NCI-H2227 (cell line): ENCODE measurements around the gene BACE2.

ENCODE experiments used
- DNase-seq: peaks from one replicate; lab custom pipeline; 2025; ENCODE audit not compliant: unreplicated experiment; lab: John Stamatoyannopoulos, UW

Gene BACE2

DNA sequence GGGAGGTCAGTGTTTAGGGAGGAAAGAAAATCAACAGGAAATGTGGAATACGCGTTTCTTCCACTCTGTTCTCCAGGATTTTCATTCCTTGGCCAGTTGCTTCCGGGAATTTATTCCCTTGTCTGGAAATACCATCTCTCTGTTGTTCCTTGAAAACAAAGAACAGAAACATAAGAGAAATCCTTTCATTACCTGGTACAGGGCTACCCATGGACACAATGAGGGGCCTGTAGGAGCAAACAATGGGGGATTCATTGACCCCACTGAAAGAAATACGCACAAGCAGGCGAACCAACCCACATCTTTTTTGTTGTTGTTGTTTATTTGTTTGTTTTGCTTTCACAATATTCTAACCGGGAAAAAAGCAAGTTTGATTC is 20.0 kb upstream of the BACE2 start:
- no peak for DNase-seq

DNA sequence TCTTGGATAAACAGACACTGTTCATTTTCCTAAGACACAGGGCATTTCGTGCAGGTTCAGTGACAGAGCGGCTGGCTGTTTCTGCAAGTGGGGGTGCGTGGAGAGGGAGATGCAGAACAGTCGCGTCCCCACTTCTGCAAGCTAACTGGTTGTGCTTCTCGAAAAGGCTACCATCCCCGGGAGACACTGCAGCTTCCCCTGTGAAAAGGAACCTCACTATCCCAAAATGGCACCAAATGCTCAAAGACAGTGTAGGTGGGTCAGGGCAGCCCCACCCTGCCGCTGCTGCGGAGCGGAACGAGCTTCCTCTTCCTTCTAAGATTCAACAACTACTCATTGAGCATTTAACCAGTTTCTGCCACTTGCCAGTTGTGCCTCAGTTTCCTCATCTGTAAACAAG is 19.2 kb upstream of the BACE2 start:
- DNase-seq: no peak

DNA sequence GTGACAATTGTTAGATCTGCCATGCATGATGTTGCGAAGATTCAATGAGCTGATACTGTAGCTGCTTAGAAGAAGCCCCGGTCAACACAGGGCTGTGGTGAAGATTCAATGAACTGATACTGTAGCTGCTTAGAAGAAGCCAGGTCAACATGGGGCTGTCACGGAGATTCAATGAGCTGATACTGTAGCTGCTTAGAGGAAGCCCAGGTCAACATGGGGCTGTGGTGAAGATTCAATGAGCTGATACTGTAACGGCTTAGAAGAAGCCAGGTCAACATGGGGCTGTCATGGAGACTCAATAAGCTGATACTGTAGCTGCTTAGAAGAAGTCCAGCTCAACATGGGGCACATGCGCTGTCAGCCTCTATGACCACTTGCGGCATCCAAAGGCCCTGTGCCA is 18.8 kb upstream of the BACE2 start:
- no peak for DNase-seq

DNA sequence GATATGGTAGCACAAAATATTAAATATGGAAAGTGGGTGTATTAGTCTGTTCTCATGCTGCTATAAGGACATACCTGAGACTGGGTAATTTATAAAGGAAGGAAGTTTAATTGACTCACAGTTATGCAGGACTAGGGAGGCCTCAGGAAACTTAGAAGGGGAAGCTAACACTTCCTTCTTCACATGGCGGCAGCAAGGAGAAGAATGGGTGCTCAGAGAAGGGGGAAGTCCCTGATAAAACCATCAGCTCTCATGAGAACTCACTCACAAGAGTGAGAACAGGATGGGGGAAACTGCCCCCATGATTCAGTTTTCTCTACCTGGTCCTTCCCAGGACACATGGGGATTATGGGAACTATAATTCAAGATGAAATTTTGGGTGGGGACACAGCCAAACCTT is 15.8 kb upstream of the BACE2 start:
- DNase-seq: no peak

DNA sequence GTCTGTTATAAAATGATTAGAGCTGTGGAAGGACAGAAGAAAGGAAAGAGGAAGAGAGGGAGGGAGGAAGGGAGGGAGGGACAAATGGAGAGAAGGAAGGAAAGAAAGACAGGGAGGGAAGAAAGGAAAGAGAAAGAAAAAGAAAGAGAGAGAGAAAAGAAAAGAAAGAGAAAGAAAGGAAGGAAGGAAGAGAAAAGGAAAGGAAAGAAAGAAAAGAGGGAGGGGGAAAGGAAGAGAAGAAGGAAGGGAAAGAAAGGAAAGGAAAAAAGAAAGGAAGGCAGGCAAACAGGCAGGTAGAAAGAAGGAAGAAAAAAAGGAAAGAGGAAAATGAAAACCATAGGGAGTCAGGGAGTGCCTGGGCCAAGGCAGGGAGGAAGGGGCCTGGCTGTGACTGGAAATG is 14.5 kb upstream of the BACE2 start:
- DNase-seq: no peak

- DNase-seq: no peak
These were observed 11.8 kb upstream of the BACE2 start for GRCh38 chr21:41156142-41156541.

DNA sequence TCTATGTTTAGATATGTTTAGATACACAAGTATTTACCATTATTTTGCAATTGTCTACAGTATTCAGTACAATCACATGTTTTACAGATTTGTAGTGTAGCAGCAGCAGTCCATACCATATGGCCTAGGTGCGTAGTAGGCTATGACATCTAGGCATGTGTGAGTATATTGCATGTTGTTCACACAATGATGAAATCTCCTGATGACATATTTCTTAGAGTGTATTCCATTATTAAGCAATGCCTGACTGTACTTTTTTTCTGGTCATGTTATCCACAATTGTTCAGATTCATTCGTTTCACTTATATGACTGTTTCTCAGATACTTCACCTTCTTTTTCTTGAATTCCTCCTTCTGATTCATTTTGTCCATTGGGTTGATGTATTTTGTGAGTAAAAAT is 9.9 kb upstream of the BACE2 start:
- no peak for DNase-seq

- DNase-seq: no peak
These were observed 7.9 kb upstream of the BACE2 start for GRCh38 chr21:41160036-41160435.

GRCh38 chr21:41161428-41161827 is 6.5 kb upstream of the BACE2 start:
- DNase-seq: no peak

DNA sequence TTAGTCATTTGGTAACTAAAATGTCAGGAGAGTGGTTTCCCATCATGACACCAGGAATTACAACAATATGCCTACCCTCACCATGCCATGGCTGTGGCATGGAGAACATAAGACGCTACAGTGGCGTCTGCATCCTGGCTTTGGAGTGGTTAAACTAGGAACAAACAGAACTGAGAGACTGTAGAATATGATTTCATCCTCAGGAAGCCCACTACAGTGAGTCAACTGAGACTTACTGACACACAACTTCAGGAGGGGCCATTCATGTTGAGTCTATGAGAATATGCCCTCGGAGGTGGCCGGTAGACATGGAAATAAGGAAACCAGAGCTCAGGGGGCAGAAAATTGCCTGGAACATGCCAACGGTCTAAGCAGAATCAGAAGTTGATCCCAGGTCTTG is 5.9 kb upstream of the BACE2 start:
- DNase-seq: no peak

DNA sequence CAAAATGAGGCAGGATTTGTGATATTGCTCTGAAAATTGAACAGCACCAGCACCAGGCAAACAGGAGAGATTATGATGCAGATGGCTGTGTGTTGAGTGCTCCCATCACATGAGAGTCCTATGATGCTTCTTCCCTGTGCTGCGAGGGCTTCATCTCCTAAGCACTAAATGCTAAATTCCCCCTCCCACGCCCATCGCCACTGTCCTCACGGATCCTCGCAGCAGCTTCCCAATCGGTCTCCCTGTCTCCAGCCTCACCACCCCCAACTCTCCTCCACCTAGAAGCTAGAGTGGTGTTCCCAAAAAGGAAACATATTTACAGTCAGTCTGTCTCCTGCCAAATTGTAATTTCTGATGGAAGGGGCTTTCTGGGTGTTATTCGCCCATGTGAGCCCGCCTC is 4.9 kb upstream of the BACE2 start:
- DNase-seq: no peak

DNA sequence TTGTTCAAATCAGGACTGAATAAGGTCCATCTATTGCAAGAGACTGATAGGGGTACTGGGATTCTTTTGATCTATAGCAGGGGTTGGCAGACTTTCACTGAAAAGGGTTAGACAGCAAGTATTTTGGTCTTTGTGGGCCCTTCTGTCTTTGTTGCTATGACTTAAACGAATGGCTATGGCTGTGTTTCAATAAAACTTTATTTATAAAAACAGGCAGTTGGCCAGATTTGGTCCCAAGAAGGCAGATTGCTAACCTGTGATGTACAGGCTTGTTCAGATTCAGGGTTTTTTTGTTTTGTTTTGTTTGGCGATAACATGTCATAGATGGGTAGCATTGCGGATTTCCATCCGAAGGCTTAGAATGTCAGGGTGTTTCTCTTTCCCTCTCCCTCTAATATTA is 3.9 kb upstream of the BACE2 start:
- DNase-seq: no peak

- no peak for DNase-seq
These were observed 2.8 kb upstream of the BACE2 start for GRCh38 chr21:41164981-41165655.

DNA sequence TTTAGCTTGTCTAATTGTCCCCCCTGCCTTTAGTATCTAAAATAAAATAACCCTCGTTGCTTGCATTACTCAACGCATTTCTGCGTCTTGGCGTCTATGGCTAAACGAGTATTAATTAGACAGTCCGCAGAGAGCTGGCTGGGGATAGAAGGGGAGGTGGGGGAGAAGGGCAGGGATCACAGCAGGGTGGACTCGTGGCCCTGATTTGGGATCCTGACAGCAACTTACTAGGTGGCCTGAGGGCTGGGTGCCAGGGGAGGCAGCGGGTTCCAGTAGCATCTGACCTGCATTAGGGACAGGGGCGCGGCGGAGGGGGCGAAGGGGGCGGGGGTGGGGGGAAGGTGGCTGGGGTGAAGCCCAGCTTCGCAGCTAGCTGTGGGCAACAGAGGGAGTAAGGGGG is 1.1 kb upstream of the BACE2 start:
- DNase-seq: no peak

DNA sequence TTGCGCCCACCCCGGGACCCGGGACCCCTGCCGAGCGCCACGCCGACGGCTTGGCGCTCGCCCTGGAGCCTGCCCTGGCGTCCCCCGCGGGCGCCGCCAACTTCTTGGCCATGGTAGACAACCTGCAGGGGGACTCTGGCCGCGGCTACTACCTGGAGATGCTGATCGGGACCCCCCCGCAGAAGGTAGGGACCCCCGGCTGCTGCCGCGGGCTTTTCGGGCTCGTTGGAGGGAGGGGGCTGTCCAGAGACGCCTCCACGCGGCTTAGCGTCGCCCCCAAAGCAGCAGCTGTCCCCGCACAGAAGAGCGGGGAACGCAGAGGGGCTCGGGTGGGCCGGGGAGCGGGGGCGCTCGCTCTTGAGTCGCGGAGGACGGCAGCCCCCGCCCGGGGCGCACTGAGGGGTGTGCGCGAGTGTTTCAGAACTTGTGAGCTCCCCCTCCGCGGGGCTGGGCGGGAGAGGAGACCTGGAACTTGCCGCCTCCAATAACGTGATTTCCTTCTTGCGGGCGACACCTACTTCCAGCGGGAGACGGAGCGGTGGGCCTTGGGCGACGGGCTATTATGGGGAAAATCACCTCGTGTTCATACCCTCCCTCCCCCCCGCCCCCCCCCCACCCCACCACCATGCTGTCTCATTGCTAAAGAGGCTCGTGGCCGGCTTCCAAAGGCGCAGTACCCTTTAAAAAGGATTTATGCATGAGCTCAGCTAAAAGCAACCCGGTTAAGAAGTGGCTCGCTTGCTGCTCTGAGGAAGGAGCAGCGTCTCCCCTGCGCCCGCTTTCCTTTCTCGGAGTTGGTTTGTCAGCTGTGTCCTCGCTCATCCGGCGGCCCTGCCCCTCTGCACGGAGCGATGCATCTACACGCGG is 664 bp downstream of the BACE2 start:
- peak; percentile 23 for DNase-seq

DNA sequence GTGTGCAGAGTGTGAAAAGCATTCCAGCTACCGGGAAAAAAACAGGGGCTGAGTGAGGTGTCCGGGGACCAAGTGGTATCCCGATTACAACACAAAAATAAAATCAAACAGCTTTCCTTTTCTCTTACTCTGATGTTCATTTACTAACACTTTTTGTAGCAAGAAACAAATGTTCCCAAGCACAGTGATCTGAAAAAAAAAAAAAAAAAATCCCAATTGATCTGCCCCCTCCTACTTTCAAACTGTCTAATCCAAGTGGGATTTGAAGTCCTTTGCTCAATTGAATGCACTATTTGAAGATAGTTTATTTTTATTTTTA is 1.3 kb downstream of the BACE2 start:
- no peak for DNase-seq

- no peak for DNase-seq
These were observed 1.7 kb downstream of the BACE2 start for GRCh38 chr21:41169701-41170100.

GRCh38 chr21:41170442-41170841 is 2.5 kb downstream of the BACE2 start:
- no peak for DNase-seq

DNA sequence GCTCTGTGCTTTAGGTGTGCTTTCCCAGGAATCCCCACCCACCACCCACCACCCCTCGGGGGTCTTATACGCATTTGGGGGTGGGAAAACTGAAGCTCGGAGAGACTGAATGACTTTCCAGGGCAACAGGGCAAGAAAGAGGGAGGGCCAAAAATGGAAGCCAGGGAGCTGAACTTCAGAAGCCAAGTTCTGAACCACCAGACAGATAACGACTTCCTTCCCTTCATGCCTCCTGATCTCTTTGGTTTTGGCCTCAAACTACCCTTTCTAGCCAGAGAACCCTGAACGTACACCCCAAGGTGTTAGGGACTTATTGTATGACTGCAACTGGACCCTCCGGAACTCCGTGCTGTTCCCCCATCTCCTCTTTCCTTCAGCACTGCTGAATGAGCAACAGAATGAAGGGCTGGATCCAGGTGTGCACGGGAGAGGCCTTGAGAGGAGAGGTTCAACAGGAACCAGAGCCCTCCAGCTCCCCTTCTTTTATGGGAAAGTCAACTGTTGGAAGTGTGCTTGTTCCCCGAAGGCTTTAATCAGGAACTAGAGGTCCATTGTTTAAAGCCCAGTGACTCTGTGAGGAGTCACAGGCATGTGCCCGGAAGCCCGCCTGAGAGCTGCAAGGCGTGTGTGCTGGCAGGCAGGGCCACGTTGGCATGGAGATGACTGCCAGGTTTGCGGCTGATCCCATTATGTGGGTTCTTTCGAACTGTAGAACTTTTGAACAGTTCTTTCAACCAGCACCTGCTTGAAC is 3.1 kb downstream of the BACE2 start:
- no peak for DNase-seq

GRCh38 chr21:41175080-41175479 is 7.1 kb downstream of the BACE2 start:
- DNase-seq: no peak

DNA sequence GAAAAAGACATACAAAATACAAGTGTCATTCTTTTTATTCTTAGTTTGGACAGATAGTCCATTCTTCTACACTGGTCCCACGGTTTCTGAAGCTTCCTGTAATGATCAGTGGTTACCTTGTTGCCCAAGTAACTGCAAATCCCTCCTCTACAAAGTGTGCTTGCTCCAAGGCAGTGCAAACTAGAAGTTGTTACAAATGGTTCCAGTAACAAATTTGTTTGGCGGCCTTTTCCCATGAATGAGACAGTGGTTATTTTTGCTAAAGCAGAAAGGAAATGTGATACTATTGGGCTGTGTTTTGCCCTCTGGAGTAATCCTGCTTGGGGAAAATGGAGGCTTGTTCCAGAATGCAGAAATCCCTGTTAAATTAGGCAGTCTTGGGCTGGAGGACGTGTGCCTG is 8.9 kb downstream of the BACE2 start:
- DNase-seq: no peak

DNA sequence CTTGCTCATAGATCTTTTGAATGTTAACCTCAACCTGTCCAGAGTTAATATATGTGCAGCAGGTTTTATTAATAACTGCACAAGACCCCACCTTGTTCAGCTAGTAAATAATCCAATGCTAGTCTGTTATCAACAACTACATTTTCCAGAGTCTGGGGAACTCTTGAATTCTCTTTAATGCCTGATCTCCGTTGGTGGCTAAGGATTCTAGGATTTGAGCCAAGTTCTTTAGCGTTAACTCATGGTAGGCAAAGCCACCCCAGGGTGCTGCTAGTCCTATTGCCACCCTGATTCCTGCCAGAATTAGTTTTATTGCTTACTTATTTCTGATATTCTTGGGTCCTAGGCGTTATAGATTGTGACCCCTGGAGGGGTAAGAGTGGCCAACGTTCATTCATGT is 12.8 kb downstream of the BACE2 start:
- DNase-seq: no peak
